Natural killer cell (primary cell): ENCODE results near the gene ARHGAP20. TPM values are rescaled to one million over a fixed set of nuclear protein-coding genes. Genes with fewer than 3 reads are reported as not detected.

Experiments
- ATAC-seq, 3 donors: fragments of 150-1000 bp in 2 of 3; fragments of 200-7000 bp in 1 of 3; cut with Tn5 transposase; 1 replicate in 1 of 3; 2 replicates in 2 of 3; pipeline ENCODE4 v1.10.0; 2021; ENCODE audit warnings: mild to moderate bottlenecking in 2 of 3, moderate library complexity in 2 of 3
- DNase-seq, 2 donors: peaks; one replicate each; pipeline versions ENCODE4 v3.0.0 to v3.0.0-alpha.2; 2013 to 2021; ENCODE audit warnings: mixed read lengths in 1 of 2
- H3K27ac ChIP-seq: one replicate; pipeline ENCODE4 v1.5.1; 2013; ENCODE audit warnings: mild to moderate bottlenecking, low read length
- H3K27me3 ChIP-seq: one replicate; pipeline ENCODE4 v1.6.1; 2013; ENCODE audit warnings: low read length; ENCODE audit not compliant: control insufficient read depth, insufficient read depth
- H3K36me3 ChIP-seq: one replicate; pipeline ENCODE4 v1.6.1; 2013; ENCODE audit warnings: low read length; ENCODE audit not compliant: control insufficient read depth, insufficient read depth
- H3K4me1 ChIP-seq: one replicate; pipeline ENCODE4 v1.6.1; 2013; ENCODE audit warnings: low read length; ENCODE audit not compliant: control insufficient read depth, insufficient read depth
- H3K4me3 ChIP-seq: one replicate; pipeline ENCODE4 v1.5.1; 2013; ENCODE audit warnings: low read length
- H3K9me3 ChIP-seq: one replicate; pipeline ENCODE4 v1.6.1; 2013; ENCODE audit warnings: low read length; ENCODE audit not compliant: control insufficient read depth, insufficient read depth
- H3K27ac Mint-ChIP-seq, 2 donors: one replicate each; pipeline ENCODE4 v1.8.0; 2022; ENCODE audit warnings: mild to moderate bottlenecking in 2 of 2, mixed read lengths in 2 of 2, moderate library complexity in 1 of 2
- H3K27me3 Mint-ChIP-seq, 2 donors: one replicate each; pipeline ENCODE4 v1.8.0; 2022; ENCODE audit warnings: low read depth in 2 of 2, mixed read lengths in 2 of 2
- H3K36me3 Mint-ChIP-seq: one replicate; pipeline ENCODE4 v1.8.0; 2022; ENCODE audit warnings: mixed read lengths
- H3K4me1 Mint-ChIP-seq, 2 donors: one replicate each; pipeline ENCODE4 v1.8.0; 2022; ENCODE audit warnings: mixed read lengths in 2 of 2
- H3K4me3 Mint-ChIP-seq: one replicate; pipeline ENCODE4 v1.8.0; 2022; ENCODE audit warnings: mild to moderate bottlenecking, moderate library complexity, mixed read lengths
- H3K9me3 Mint-ChIP-seq, 2 donors: one replicate each; pipeline ENCODE4 v1.8.0; 2022; ENCODE audit warnings: mixed read lengths in 2 of 2
- CTCF ChIP-seq: fragments of 200-600 bp; IDR thresholded peaks from one replicate; pipeline ENCODE4 v1.8.0; 2022; ENCODE audit warnings: antibody characterized with exemption
- WGBS: methylation state at CpG from one replicate; pipeline ENCODE4 v1.1.7; 2013; ENCODE audit warnings: missing lambda C conversion rate; ENCODE audit not compliant: insufficient coverage; 5-methylcytosine and 5-hydroxymethylcytosine counted together
- intact Hi-C: fragments of 100-400 bp; cut with micrococcal nuclease; formaldehyde crosslinking; loops from one replicate; pipeline ENCODE4 v1.14.2; 2022
- total RNA-seq, 4 donors: library from RNA; stranded (reverse); fragments of 120-200 nt in 1 of 4; gene quantifications; one replicate each; pipeline versions ENCODE4 v1.2.3 to v1.2.4, GENCODE V29; 2013 to 2022

Gene ARHGAP20
- total RNA-seq, 3 donors from 2014 or later (not counting 1 experiment from before 2014, with no cell fraction given), result not detected

- no peak for TF ChIP-seq CTCF
- Mint-ChIP-seq H3K4me1 (no peaks in the 10 kb centered on the region), H3K9me3 (peaks cover 4 to 9% of the 10 kb centered on the region in 2 donors), H3K27me3 (no peaks in the 10 kb centered on the region), H3K36me3 (peaks cover 5% of the 10 kb centered on the region), H3K27ac (no peak overlapping the region), H3K4me3 (no peak overlapping the region)
- no peaks in the 10 kb centered on the region for H3K27me3 ChIP-seq
- no peaks in the 10 kb centered on the region for H3K4me1 ChIP-seq
- ATAC-seq, result no peak
- no peaks in the 10 kb centered on the region for H3K36me3 ChIP-seq
- no peak overlapping the region for H3K4me3 ChIP-seq
- intact Hi-C loops, result no loop called here
- no peak for DNase-seq
- no peaks in the 10 kb centered on the region for H3K9me3 ChIP-seq
- H3K27ac ChIP-seq, result no peak overlapping the region
These were observed 40.7 kb upstream of the ARHGAP20 start for GRCh38 chr11:110752890-110753289.

GRCh38 chr11:110750100-110750499 is 37.9 kb upstream of the ARHGAP20 start:
- TF ChIP-seq CTCF, result no peak
- no peak overlapping the region for H3K27ac ChIP-seq
- Mint-ChIP-seq H3K27ac (no peak overlapping the region), H3K27me3 (no peaks in the 10 kb centered on the region), H3K9me3 (peaks cover 4 to 9% of the 10 kb centered on the region in 2 donors), H3K4me1 (no peaks in the 10 kb centered on the region), H3K36me3 (peaks cover 5% of the 10 kb centered on the region), H3K4me3 (no peak overlapping the region)
- H3K36me3 ChIP-seq, result no peaks in the 10 kb centered on the region
- no peaks in the 10 kb centered on the region for H3K27me3 ChIP-seq
- H3K4me1 ChIP-seq, result no peaks in the 10 kb centered on the region
- no peak overlapping the region for H3K4me3 ChIP-seq
- no peaks in the 10 kb centered on the region for H3K9me3 ChIP-seq
- ATAC-seq (no peak), DNase-seq (no peak)
- intact Hi-C loops, result no loop called here

- intact Hi-C loops, result no loop called here
- WGBS, result 64% methylated on average over 3 of the region's 4 CpGs
- DNase-seq (no peak), ATAC-seq (no peak)
- no peak overlapping the region for H3K27ac Mint-ChIP-seq
- no peaks in the 10 kb centered on the region for H3K27me3 Mint-ChIP-seq
- H3K36me3 Mint-ChIP-seq, result no peaks in the 10 kb centered on the region
- Histone ChIP-seq H3K4me3 (no peak overlapping the region), H3K27me3 (no peaks in the 10 kb centered on the region), H3K4me1 (no peaks in the 10 kb centered on the region), H3K9me3 (no peaks in the 10 kb centered on the region), H3K36me3 (no peaks in the 10 kb centered on the region), H3K27ac (no peak overlapping the region)
- H3K9me3 Mint-ChIP-seq, result peaks cover 2 to 7% of the 10 kb centered on the region in 2 donors
- H3K4me3 Mint-ChIP-seq, result no peak overlapping the region
- H3K4me1 Mint-ChIP-seq, result no peaks in the 10 kb centered on the region
- TF ChIP-seq CTCF, result no peak
These were observed 35.3 kb upstream of the ARHGAP20 start for GRCh38 chr11:110747531-110747930.

- ATAC-seq (no peak), DNase-seq (no peak)
- no peak overlapping the region for H3K27ac ChIP-seq
- H3K4me1 ChIP-seq, result no peaks in the 10 kb centered on the region
- H3K27me3 Mint-ChIP-seq, result peaks cover 0 to 12% of the 10 kb centered on the region in 2 donors
- no peak overlapping the region for H3K4me3 Mint-ChIP-seq
- H3K9me3 Mint-ChIP-seq, result peaks cover 0 to 2% of the 10 kb centered on the region in 2 donors
- WGBS, result 80% methylated on average over 1 of the region's 1 CpG
- no peaks in the 10 kb centered on the region for H3K36me3 Mint-ChIP-seq
- H3K36me3 ChIP-seq, result no peaks in the 10 kb centered on the region
- no peaks in the 10 kb centered on the region for H3K9me3 ChIP-seq
- no peaks in the 10 kb centered on the region for H3K4me1 Mint-ChIP-seq
- no peak overlapping the region for H3K27ac Mint-ChIP-seq
- intact Hi-C loops, result no loop called here
- TF ChIP-seq CTCF, result no peak
- H3K4me3 ChIP-seq, result no peak overlapping the region
- no peaks in the 10 kb centered on the region for H3K27me3 ChIP-seq
These were observed 26.4 kb upstream of the ARHGAP20 start for GRCh38 chr11:110738641-110739040.
